ENCODE results near the gene MCOLN2.

MCOLN2 gene

GRCh38 chr1:84960371-84960770 lies 36.5 kb downstream of the MCOLN2 start:
- no peak for ATAC-seq
- TF ChIP-seq ZNF70 (CRISPR knock-in tag; IDR thresholded peaks at IDR 0.05), result no peak
- TF ChIP-seq, protein P1, sequence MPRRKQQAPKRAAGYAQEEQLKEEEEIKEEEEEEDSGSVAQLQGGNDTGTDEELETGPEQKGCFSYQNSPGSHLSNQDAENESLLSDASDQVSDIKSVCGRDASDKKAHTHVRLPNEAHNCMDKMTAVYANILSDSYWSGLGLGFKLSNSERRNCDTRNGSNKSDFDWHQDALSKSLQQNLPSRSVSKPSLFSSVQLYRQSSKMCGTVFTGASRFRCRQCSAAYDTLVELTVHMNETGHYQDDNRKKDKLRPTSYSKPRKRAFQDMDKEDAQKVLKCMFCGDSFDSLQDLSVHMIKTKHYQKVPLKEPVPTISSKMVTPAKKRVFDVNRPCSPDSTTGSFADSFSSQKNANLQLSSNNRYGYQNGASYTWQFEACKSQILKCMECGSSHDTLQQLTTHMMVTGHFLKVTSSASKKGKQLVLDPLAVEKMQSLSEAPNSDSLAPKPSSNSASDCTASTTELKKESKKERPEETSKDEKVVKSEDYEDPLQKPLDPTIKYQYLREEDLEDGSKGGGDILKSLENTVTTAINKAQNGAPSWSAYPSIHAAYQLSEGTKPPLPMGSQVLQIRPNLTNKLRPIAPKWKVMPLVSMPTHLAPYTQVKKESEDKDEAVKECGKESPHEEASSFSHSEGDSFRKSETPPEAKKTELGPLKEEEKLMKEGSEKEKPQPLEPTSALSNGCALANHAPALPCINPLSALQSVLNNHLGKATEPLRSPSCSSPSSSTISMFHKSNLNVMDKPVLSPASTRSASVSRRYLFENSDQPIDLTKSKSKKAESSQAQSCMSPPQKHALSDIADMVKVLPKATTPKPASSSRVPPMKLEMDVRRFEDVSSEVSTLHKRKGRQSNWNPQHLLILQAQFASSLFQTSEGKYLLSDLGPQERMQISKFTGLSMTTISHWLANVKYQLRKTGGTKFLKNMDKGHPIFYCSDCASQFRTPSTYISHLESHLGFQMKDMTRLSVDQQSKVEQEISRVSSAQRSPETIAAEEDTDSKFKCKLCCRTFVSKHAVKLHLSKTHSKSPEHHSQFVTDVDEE (CRISPR knock-in tag; IDR thresholded peaks at IDR 0.05), result no peak
- 0 out of 2 replicates have a peak, but pooled peaks have one; percentile 45 for TF ChIP-seq TCF4 (CRISPR knock-in tag; IDR thresholded peaks at IDR 0.05; ENCODE audit: borderline replicate concordance)
- TF ChIP-seq PPARA (CRISPR knock-in tag; IDR thresholded peaks at IDR 0.05; ENCODE audit: borderline replicate concordance), result no peak
- TF ChIP-seq ISL1 (CRISPR knock-in tag; IDR thresholded peaks at IDR 0.05), result peak; percentile 86
- no peak for TF ChIP-seq ZNF8 (CRISPR knock-in tag; IDR thresholded peaks at IDR 0.05)
- no peak for TF ChIP-seq BACH2 (CRISPR knock-in tag; IDR thresholded peaks at IDR 0.05; ENCODE audit: borderline replicate concordance)

GRCh38 chr1:84959294-84959693 lies 37.6 kb downstream of the MCOLN2 start:
- no peak for ATAC-seq

GRCh38 chr1:84957966-84958365 lies 38.9 kb downstream of the MCOLN2 start:
- TF ChIP-seq ESRRG (CRISPR knock-in tag; IDR thresholded peaks at IDR 0.05) (no peak), RARB (CRISPR knock-in tag; IDR thresholded peaks at IDR 0.05) (no peak), ARNTL (CRISPR knock-in tag; IDR thresholded peaks at IDR 0.05; ENCODE audit: borderline replicate concordance, low read depth) (no peak), BACH2 (CRISPR knock-in tag; IDR thresholded peaks at IDR 0.05; ENCODE audit: borderline replicate concordance) (no peak), ZC3H10 (CRISPR knock-in tag; IDR thresholded peaks at IDR 0.05) (no peak), CSDC2 (CRISPR knock-in tag; IDR thresholded peaks at IDR 0.05) (no peak), OSR1 (CRISPR knock-in tag; IDR thresholded peaks at IDR 0.05) (no peak), ZNF70 (CRISPR knock-in tag; IDR thresholded peaks at IDR 0.05) (no peak), ZNF565 (CRISPR knock-in tag; conservative IDR thresholded peaks at IDR 0.05; ENCODE audit: low read depth) (no peak), SNAI2 (CRISPR knock-in tag; IDR thresholded peaks at IDR 0.05) (no peak)
- TF ChIP-seq, protein P2, sequence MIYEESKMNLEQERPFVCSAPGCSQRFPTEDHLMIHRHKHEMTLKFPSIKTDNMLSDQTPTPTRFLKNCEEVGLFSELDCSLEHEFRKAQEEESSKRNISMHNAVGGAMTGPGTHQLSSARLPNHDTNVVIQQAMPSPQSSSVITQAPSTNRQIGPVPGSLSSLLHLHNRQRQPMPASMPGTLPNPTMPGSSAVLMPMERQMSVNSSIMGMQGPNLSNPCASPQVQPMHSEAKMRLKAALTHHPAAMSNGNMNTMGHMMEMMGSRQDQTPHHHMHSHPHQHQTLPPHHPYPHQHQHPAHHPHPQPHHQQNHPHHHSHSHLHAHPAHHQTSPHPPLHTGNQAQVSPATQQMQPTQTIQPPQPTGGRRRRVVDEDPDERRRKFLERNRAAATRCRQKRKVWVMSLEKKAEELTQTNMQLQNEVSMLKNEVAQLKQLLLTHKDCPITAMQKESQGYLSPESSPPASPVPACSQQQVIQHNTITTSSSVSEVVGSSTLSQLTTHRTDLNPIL (CRISPR knock-in tag; IDR thresholded peaks at IDR 0.05; ENCODE audit: low read depth), result no peak
- TF ChIP-seq, protein P3, sequence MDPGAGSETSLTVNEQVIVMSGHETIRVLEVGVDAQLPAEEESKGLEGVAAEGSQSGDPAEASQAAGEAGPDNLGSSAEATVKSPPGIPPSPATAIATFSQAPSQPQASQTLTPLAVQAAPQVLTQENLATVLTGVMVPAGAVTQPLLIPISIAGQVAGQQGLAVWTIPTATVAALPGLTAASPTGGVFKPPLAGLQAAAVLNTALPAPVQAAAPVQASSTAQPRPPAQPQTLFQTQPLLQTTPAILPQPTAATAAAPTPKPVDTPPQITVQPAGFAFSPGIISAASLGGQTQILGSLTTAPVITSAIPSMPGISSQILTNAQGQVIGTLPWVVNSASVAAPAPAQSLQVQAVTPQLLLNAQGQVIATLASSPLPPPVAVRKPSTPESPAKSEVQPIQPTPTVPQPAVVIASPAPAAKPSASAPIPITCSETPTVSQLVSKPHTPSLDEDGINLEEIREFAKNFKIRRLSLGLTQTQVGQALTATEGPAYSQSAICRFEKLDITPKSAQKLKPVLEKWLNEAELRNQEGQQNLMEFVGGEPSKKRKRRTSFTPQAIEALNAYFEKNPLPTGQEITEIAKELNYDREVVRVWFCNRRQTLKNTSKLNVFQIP (CRISPR knock-in tag; IDR thresholded peaks at IDR 0.05; ENCODE audit: borderline replicate concordance, low read depth), result no peak
- no peak for ATAC-seq

More at GRCh38 chr1:84959294-84959693, 37.6 kb downstream of the MCOLN2 start:
- no peak for TF ChIP-seq ISL1 (CRISPR knock-in tag; IDR thresholded peaks at IDR 0.05)
- no peak for TF ChIP-seq CSDC2 (CRISPR knock-in tag; IDR thresholded peaks at IDR 0.05)
- TF ChIP-seq, protein P1 (CRISPR knock-in tag; IDR thresholded peaks at IDR 0.05), result no peak
- TF ChIP-seq, protein P2 (CRISPR knock-in tag; IDR thresholded peaks at IDR 0.05; ENCODE audit: low read depth), result no peak
- TF ChIP-seq, protein P3 (CRISPR knock-in tag; IDR thresholded peaks at IDR 0.05; ENCODE audit: borderline replicate concordance, low read depth), result no peak
- TF ChIP-seq ZC3H10 (CRISPR knock-in tag; IDR thresholded peaks at IDR 0.05), result no peak
- no peak for TF ChIP-seq ESRRG (CRISPR knock-in tag; IDR thresholded peaks at IDR 0.05)
- no peak for TF ChIP-seq ZFP3 (CRISPR knock-in tag; IDR thresholded peaks at IDR 0.05)
- no peak for TF ChIP-seq GLIS3 (CRISPR knock-in tag; IDR thresholded peaks at IDR 0.05)
- no peak for TF ChIP-seq PPARA (CRISPR knock-in tag; IDR thresholded peaks at IDR 0.05; ENCODE audit: borderline replicate concordance)
- no peak for TF ChIP-seq ZNF70 (CRISPR knock-in tag; IDR thresholded peaks at IDR 0.05)
- TF ChIP-seq ZNF565 (CRISPR knock-in tag; conservative IDR thresholded peaks at IDR 0.05; ENCODE audit: low read depth), result no peak
- no peak for TF ChIP-seq OSR1 (CRISPR knock-in tag; IDR thresholded peaks at IDR 0.05)

Data from SK-N-SH treated with all-trans-retinoic acid at 6 μM for 48 hours (cell line).